A549 (cell line): ENCODE measurements around the gene MYF6. TPM values are rescaled to one million over a fixed set of nuclear protein-coding genes. Genes with fewer than 3 reads are reported as not detected.

Source experiments
- polyA plus RNA-seq, 4 experiments: library from polyadenylated mRNA; depleted of rRNA in 3 of 4; stranded (reverse); fragments of >200 nt; fragmentation: RNase III in 1 of 4; extraction: RNeasy Plus Mini Kit Qiagen cat#74134 plus additional on column Dnase treatment in 1 of 4; gene quantifications; 2 replicates in 3 of 4; 3 replicates in 1 of 4; pipeline ENCODE4 v1.2.3, GENCODE V29; 2011 to 2017

Gene MYF6
- polyA plus RNA-seq, 2 of the 4 experiments (the other 2 are of a cell fraction): not detected

Other genes with a start within 250 kb of the MYF6 start
- gene MYF5, start 9.3 kb downstream of the MYF6 start, polyA plus RNA-seq (2011; rRNA removed): not detected in 2 replicates
- gene MYF5, start 9.3 kb downstream of the MYF6 start, polyA plus RNA-seq (2017; fragmentation: RNase III; extraction: RNeasy Plus Mini Kit Qiagen cat#74134 plus additional on column Dnase treatment): not detected in 3 replicates
- gene LIN7A, start 230.3 kb downstream of the MYF6 start, polyA plus RNA-seq (2011; rRNA removed): 2.6 and 3.2 TPM in 2 replicates
- gene LIN7A, start 230.3 kb downstream of the MYF6 start, polyA plus RNA-seq (2017; fragmentation: RNase III; extraction: RNeasy Plus Mini Kit Qiagen cat#74134 plus additional on column Dnase treatment): 0.21 to 0.23 TPM (median 0.21 TPM) in 3 replicates